CD4-positive, alpha-beta memory T cell (primary cell): Measurements from ENCODE around the gene ZNF710. TPM values are rescaled to one million over a fixed set of nuclear protein-coding genes. Genes with fewer than 3 reads are reported as not detected.
A peak's percentile ranks its signal among the peaks of the same experiment; 100 is the strongest.

ENCODE experiments used
- CTCF ChIA-PET: fragments of 350-600 bp; sonication (Branson Sonifier 250); formaldehyde crosslinking; loops from one replicate; lab custom pipeline; 2021; ENCODE audit warnings: inconsistent platforms; ENCODE audit not compliant: partially characterized antibody; lab: Charles Lee
- POLR2A ChIA-PET: fragments of 350-600 bp; sonication (Branson Sonifier 250); formaldehyde crosslinking; loops from one replicate; lab custom pipeline; 2021; ENCODE audit not compliant: partially characterized antibody; lab: Charles Lee
- DNase-seq, 5 donors: peaks; one replicate each; pipeline versions ENCODE4 v3.0.0 to v3.0.0-alpha.2; 2020 to 2022; ENCODE audit warnings: mixed read lengths in 1 of 5
- H3K27ac ChIP-seq: one replicate; pipeline ENCODE4 v1.7.0; 2013; ENCODE audit warnings: low read depth, low read length
- H3K27me3 ChIP-seq: 2 replicates; pipeline ENCODE4 v1.7.0; 2013; ENCODE audit warnings: mild to moderate bottlenecking, low read length, moderate library complexity; ENCODE audit not compliant: insufficient read depth
- H3K36me3 ChIP-seq: 2 replicates; pipeline ENCODE4 v1.7.0; 2013; ENCODE audit warnings: mild to moderate bottlenecking, low read length, moderate library complexity; ENCODE audit not compliant: insufficient read depth
- H3K4me1 ChIP-seq: 2 replicates; pipeline ENCODE4 v1.7.0; 2013; ENCODE audit warnings: mild to moderate bottlenecking, low read length, moderate library complexity; ENCODE audit not compliant: insufficient read depth
- H3K4me3 ChIP-seq, 2 donors: one replicate each; pipeline ENCODE4 v1.7.0; 2013; ENCODE audit warnings: low read length in 2 of 2, mild to moderate bottlenecking in 1 of 2
- H3K9me3 ChIP-seq, 2 donors: one replicate each; pipeline ENCODE4 v1.7.0; 2013; ENCODE audit warnings: low read length in 2 of 2, control low read depth in 1 of 2; ENCODE audit not compliant: control insufficient read depth in 1 of 2
- H3K27ac Mint-ChIP-seq, 7 donors: one replicate each; pipeline ENCODE4 v1.8.0; 2020 to 2021; ENCODE audit warnings: mixed read lengths in 7 of 7, mild to moderate bottlenecking in 6 of 7, inconsistent platforms in 3 of 7, moderate library complexity in 3 of 7
- H3K27me3 Mint-ChIP-seq, 2 donors: one replicate each; pipeline ENCODE4 v1.8.0; 2020 to 2021; ENCODE audit warnings: mixed read lengths in 2 of 2
- H3K36me3 Mint-ChIP-seq, 2 donors: one replicate each; pipeline ENCODE4 v1.8.0; 2020 to 2021; ENCODE audit warnings: mixed read lengths in 2 of 2, inconsistent platforms in 1 of 2, mild to moderate bottlenecking in 1 of 2
- H3K4me1 Mint-ChIP-seq, 4 donors: one replicate each; pipeline ENCODE4 v1.8.0; 2020 to 2021; ENCODE audit warnings: mixed read lengths in 4 of 4, mild to moderate bottlenecking in 1 of 4
- H3K4me3 Mint-ChIP-seq, 8 donors: one replicate each; pipeline ENCODE4 v1.8.0; 2020 to 2021; ENCODE audit warnings: mixed read lengths in 8 of 8, mild to moderate bottlenecking in 7 of 8, moderate library complexity in 6 of 8, inconsistent platforms in 3 of 8
- H3K9me3 Mint-ChIP-seq, 8 donors: one replicate each; pipeline ENCODE4 v1.8.0; 2020 to 2021; ENCODE audit warnings: mixed read lengths in 8 of 8, mild to moderate bottlenecking in 5 of 8, inconsistent platforms in 3 of 8, moderate library complexity in 1 of 8
- intact Hi-C: fragments of 100-400 bp; cut with micrococcal nuclease; formaldehyde crosslinking; loops from one replicate; pipeline ENCODE4 v1.15.1; 2023
- polyA plus RNA-seq, 2 donors: library from polyadenylated mRNA; unstranded; fragments of 300-500 nt; fragmentation: Illumina TruSeq; gene quantifications; one replicate each; pipeline ENCODE4 v1.2.3, GENCODE V29; 2021
- total RNA-seq, 2 experiments: library from RNA; stranded (reverse); gene quantifications; one replicate each; pipeline ENCODE4 v1.2.3, GENCODE V29; 2021

ZNF710 gene
- total and polyA plus RNA-seq, 4 experiments from 2014 or later, result 0.10 to 19.7 (median 10.9) TPM

- POLR2A ChIA-PET, result interaction anchor here (0.7 to 1.7 kb wide), 6 partner anchors 28 to 204 kb away, joined by 3 to 10 read pairs (median 4); partner anchors contain the start of genes AP3S2, IDH2 and ZNF710
- Histone ChIP-seq H3K36me3 (no peaks in the 10 kb centered on the region), H3K27ac (peak overlapping the region; percentile 56), H3K27me3 (no peaks in the 10 kb centered on the region), H3K9me3 (no peaks in the 10 kb centered on the region), H3K4me3 (no peak overlapping the region), H3K4me1 (peaks cover 49% of the 10 kb centered on the region)
- Mint-ChIP-seq H3K4me3 (peak overlapping the region; percentile 36 to 80 (median 53)), H3K9me3 (no peaks in the 10 kb centered on the region), H3K27me3 (no peaks in the 10 kb centered on the region), H3K27ac (peak overlapping the region; percentile 87 to 97 (median 91)), H3K4me1 (peaks cover 31 to 59% (median 44%) of the 10 kb centered on the region in 4 donors), H3K36me3 (peaks cover 0 to 7% of the 10 kb centered on the region in 2 donors)
- DNase-seq, result peak; percentile 54 to 77 (median 58)
- CTCF ChIA-PET, result interaction anchor here (0.8 to 3.1 kb wide), 2 partner anchors 9 to 41 kb away, joined by 4 to 23 read pairs; no protein-coding TSS in a partner anchor
- intact Hi-C loops, result loop anchor here (5.0 kb wide), 1 partner anchor 35 kb away; no protein-coding TSS in a partner anchor
These were observed 60.9 kb downstream of the ZNF710 start for GRCh38 chr15:90062023-90062442.

DNA sequence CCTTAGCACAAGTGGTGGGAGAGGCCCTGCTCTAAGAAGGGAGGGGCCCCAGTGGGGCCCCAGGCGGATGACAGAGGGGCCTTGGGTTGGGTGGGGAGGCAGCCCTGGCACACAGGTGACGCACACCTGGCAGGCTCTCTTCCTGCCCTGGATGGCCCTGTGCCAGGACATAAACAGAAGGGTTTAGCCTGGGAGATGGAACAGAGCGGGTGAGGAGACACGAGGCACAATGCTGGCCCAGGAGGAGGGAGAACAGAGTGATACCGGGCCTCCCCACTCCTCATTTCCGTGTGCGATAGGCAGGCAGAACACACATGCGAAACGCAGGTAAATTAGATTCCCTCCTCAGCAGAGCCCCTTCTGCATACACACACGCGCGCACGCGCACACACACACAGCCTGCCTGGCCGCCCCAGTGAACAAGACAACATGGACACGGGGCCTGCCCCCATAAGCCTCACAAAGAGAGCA is 61.4 kb downstream of the ZNF710 start:
- Histone ChIP-seq H3K4me1 (peaks cover 49% of the 10 kb centered on the region), H3K36me3 (no peaks in the 10 kb centered on the region), H3K27me3 (no peaks in the 10 kb centered on the region), H3K4me3 (no peak overlapping the region), H3K27ac (peak overlapping the region; percentile 56), H3K9me3 (no peaks in the 10 kb centered on the region)
- peak in 4 of 5 donors; percentile 54 to 81 (median 70) for DNase-seq
- Mint-ChIP-seq H3K27me3 (no peaks in the 10 kb centered on the region), H3K4me1 (peaks cover 31 to 59% (median 43%) of the 10 kb centered on the region in 4 donors), H3K9me3 (no peaks in the 10 kb centered on the region), H3K4me3 (peak overlapping the region in 7 of 8 donors; percentile 36 to 80 (median 50)), H3K36me3 (peaks cover 0 to 8% of the 10 kb centered on the region in 2 donors), H3K27ac (peak overlapping the region; percentile 87 to 97 (median 95))
- intact Hi-C loops, result loop anchor here (5.0 kb wide), 1 partner anchor 35 kb away; no protein-coding TSS in a partner anchor
- ChIA-PET POLR2A (interaction anchor here (0.7 to 1.7 kb wide), 5 partner anchors 29 to 203 kb away, joined by 3 to 10 read pairs (median 4); partner anchors contain the start of genes AP3S2, IDH2 and ZNF710), CTCF (interaction anchor here (0.8 to 3.1 kb wide), 2 partner anchors 8 to 41 kb away, joined by 4 to 23 read pairs; no protein-coding TSS in a partner anchor)

- H3K4me1 Mint-ChIP-seq, result peaks cover 30 to 54% (median 41%) of the 10 kb centered on the region in 4 donors
- no peaks in the 10 kb centered on the region for H3K9me3 Mint-ChIP-seq
- Histone ChIP-seq H3K27me3 (no peaks in the 10 kb centered on the region), H3K4me3 (no peak overlapping the region), H3K4me1 (peaks cover 48% of the 10 kb centered on the region), H3K36me3 (peaks cover 4% of the 10 kb centered on the region), H3K27ac (peak overlapping the region; percentile 56), H3K9me3 (no peaks in the 10 kb centered on the region)
- peak overlapping the region in 2 of 8 donors; percentile 31 to 36 for H3K4me3 Mint-ChIP-seq
- intact Hi-C loops, result loop anchor here (5.0 kb wide), 1 partner anchor 34 kb away; no protein-coding TSS in a partner anchor
- H3K36me3 Mint-ChIP-seq, result peaks cover 0 to 8% of the 10 kb centered on the region in 2 donors
- no peaks in the 10 kb centered on the region for H3K27me3 Mint-ChIP-seq
- peak overlapping the region; percentile 88 to 97 (median 95) for H3K27ac Mint-ChIP-seq
- ChIA-PET CTCF (interaction anchor here (3.1 kb wide), 1 partner anchor 8 kb away, joined by 23 read pairs; no protein-coding TSS in a partner anchor), POLR2A (interaction anchor here (1.6 kb wide), 1 partner anchor 170 kb away, joined by 5 read pairs; the partner anchor contains the start of gene AP3S2)
- DNase-seq, result no peak
These were observed 62.0 kb downstream of the ZNF710 start for GRCh38 chr15:90062973-90063769.

DNA sequence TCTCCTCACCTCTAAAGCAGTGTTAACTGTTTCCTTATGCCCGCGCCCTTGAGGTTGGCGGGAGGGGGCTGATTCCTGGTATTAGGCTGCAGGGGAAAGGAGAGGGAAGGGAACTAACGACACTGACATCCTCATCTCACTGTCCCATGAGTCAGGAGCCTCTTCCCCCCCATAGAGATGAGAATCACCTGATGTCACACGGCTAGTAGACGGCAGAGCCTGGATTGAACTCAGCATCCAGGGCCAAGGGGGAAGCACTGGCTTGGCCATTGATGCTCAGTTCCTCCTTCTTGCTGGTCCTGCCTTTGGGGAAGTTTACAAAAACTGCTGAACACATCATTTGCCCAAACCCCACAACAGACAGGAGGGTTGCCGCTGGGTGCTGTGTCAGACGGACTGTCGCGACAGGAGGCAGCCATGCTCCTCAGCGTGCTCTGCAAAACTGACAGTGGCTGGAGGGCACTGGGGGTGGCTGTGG is 62.7 kb downstream of the ZNF710 start:
- peaks cover 0 to 8% of the 10 kb centered on the region in 2 donors for H3K36me3 Mint-ChIP-seq
- intact Hi-C loops, result loop anchor here (5.0 kb wide), 1 partner anchor 33 kb away; no protein-coding TSS in a partner anchor
- H3K4me1 ChIP-seq, result peaks cover 44% of the 10 kb centered on the region
- no peak overlapping the region for H3K4me3 ChIP-seq
- no peaks in the 10 kb centered on the region for H3K9me3 ChIP-seq
- H3K36me3 ChIP-seq, result peaks cover 8% of the 10 kb centered on the region
- no peak overlapping the region for H3K4me3 Mint-ChIP-seq
- DNase-seq, result no peak
- H3K27ac Mint-ChIP-seq, result peak overlapping the region; percentile 0 to 97 (median 85)
- no peak overlapping the region for H3K27ac ChIP-seq
- POLR2A ChIA-PET, result interaction anchor here (1.6 kb wide), 1 partner anchor 170 kb away, joined by 5 read pairs; the partner anchor contains the start of gene AP3S2
- peaks cover 25 to 47% (median 38%) of the 10 kb centered on the region in 4 donors for H3K4me1 Mint-ChIP-seq
- H3K27me3 ChIP-seq, result no peaks in the 10 kb centered on the region
- no peaks in the 10 kb centered on the region for H3K9me3 Mint-ChIP-seq
- no peaks in the 10 kb centered on the region for H3K27me3 Mint-ChIP-seq
- CTCF ChIA-PET, result no interaction called here

DNA sequence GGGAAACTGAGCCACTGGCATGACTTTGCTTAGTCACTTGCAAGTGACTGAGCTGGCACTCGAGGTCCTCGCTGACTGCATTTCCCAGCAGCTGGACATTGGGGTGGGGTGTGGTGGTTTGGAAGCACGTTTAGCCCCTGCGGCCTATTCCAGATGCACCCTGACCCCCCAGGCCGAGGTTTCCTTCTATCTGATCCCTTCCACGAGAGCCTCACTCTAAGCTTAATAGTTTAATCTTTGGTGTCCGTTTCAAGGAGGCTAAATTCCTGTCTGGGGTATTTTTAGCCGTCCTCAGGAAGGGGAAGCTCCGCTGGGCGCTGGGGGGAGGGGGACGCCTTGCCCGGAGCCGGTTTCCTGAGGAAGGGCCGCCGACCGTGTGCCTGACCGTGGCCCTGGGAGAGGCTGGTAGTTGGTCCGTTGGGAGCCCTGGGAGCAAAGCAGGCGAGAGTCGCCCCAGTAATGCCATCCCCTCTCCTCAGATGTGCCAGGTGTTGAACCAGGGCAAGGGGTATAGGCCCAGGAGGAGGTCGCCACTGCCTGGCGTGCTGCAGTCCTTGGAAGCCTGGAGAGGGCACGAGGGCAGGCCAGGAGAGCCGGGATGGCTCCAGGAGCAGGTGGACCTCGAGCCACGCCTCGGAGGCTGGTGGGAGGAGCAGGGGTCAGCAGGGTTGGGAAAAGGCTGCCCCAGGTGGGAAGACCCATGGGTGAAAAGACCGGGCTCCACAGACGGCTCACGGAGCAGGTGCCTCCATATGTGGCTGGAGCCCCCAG is 64.0 kb downstream of the ZNF710 start:
- peak in 1 of 5 donors; percentile 3 for DNase-seq
- Mint-ChIP-seq H3K4me3 (no peak overlapping the region), H3K27ac (peak overlapping the region in 3 of 7 donors; percentile 12 to 73 (median 59)), H3K27me3 (no peaks in the 10 kb centered on the region), H3K4me1 (peaks cover 16 to 39% (median 30%) of the 10 kb centered on the region in 4 donors), H3K36me3 (peaks cover 4 to 15% of the 10 kb centered on the region in 2 donors), H3K9me3 (no peaks in the 10 kb centered on the region)
- no peak overlapping the region for H3K4me3 ChIP-seq
- H3K27ac ChIP-seq, result no peak overlapping the region
- ChIA-PET POLR2A (interaction anchor here (0.8 kb wide), 1 partner anchor 31 kb away, joined by 3 read pairs; no protein-coding TSS in a partner anchor), CTCF (interaction anchor here (0.6 kb wide), 1 partner anchor 167 kb away, joined by 4 read pairs; no protein-coding TSS in a partner anchor)
- intact Hi-C loops, result loop anchor here (5.0 kb wide), 1 partner anchor 32 kb away; no protein-coding TSS in a partner anchor
- peaks cover 32% of the 10 kb centered on the region for H3K4me1 ChIP-seq
- no peaks in the 10 kb centered on the region for H3K9me3 ChIP-seq
- H3K36me3 ChIP-seq, result peaks cover 8% of the 10 kb centered on the region
- H3K27me3 ChIP-seq, result no peaks in the 10 kb centered on the region

GRCh38 chr15:90065682-90066049 is 64.5 kb downstream of the ZNF710 start:
- no peaks in the 10 kb centered on the region for H3K27me3 ChIP-seq
- no peak overlapping the region for H3K4me3 ChIP-seq
- Mint-ChIP-seq H3K36me3 (peaks cover 4 to 15% of the 10 kb centered on the region in 2 donors), H3K27ac (peak overlapping the region in 3 of 7 donors; percentile 2 to 59 (median 19)), H3K4me1 (peaks cover 14 to 37% (median 27%) of the 10 kb centered on the region in 4 donors), H3K9me3 (no peaks in the 10 kb centered on the region), H3K27me3 (no peaks in the 10 kb centered on the region), H3K4me3 (no peak overlapping the region)
- peaks cover 26% of the 10 kb centered on the region for H3K4me1 ChIP-seq
- intact Hi-C loops, result no loop called here
- no peak for DNase-seq
- POLR2A ChIA-PET, result no interaction called here
- H3K9me3 ChIP-seq, result no peaks in the 10 kb centered on the region
- CTCF ChIA-PET, result no interaction called here
- H3K27ac ChIP-seq, result no peak overlapping the region
- peaks cover 8% of the 10 kb centered on the region for H3K36me3 ChIP-seq
